Effector memory CD8-positive, alpha-beta T cell (primary cell): ENCODE data around the gene NT5C.
"Not testable (repeated sequence)": the region's sequence is repeated elsewhere in the genome, so short reads cannot be mapped to it uniquely, and the experiment has no call there.

Experiments used
- ATAC-seq: fragments of 150-1000 bp; cut with Tn5 transposase; replicated peaks from 2 replicates; pipeline ENCODE4 v1.10.0; 2021; ENCODE audit warnings: mild to moderate bottlenecking, moderate library complexity
- DNase-seq, 3 experiments: peaks; one replicate each; pipeline ENCODE4 v3.0.0; 2021
- H3K27ac Mint-ChIP-seq, 2 donors: one replicate each; pipeline ENCODE4 v1.8.0; 2022; ENCODE audit warnings: mild to moderate bottlenecking in 2 of 2, mixed read lengths in 2 of 2, moderate library complexity in 2 of 2
- H3K27me3 Mint-ChIP-seq, 2 donors: one replicate each; pipeline ENCODE4 v1.8.0; 2022; ENCODE audit warnings: mixed read lengths in 2 of 2
- H3K36me3 Mint-ChIP-seq: one replicate; pipeline ENCODE4 v1.8.0; 2022; ENCODE audit warnings: mild to moderate bottlenecking, moderate library complexity, mixed read lengths; ENCODE audit not compliant: insufficient read depth
- H3K4me1 Mint-ChIP-seq, 2 donors: one replicate each; pipeline ENCODE4 v1.8.0; 2022; ENCODE audit warnings: low read depth in 2 of 2, mixed read lengths in 2 of 2
- H3K4me3 Mint-ChIP-seq, 2 donors: one replicate each; pipeline ENCODE4 v1.8.0; 2022; ENCODE audit warnings: mild to moderate bottlenecking in 2 of 2, mixed read lengths in 2 of 2, moderate library complexity in 2 of 2
- H3K9me3 Mint-ChIP-seq, 2 donors: one replicate each; pipeline ENCODE4 v1.8.0; 2022; ENCODE audit warnings: mixed read lengths in 2 of 2

Gene NT5C

GRCh38 chr17:75135452-75135851 lies 3.9 kb upstream of the NT5C start:
- H3K36me3 Mint-ChIP-seq: peaks cover 14% of the 10 kb centered on the region
- H3K27ac Mint-ChIP-seq: peak overlapping the region in 1 of 2 donors; percentile 38
- no peak overlapping the region for H3K4me3 Mint-ChIP-seq
- H3K27me3 Mint-ChIP-seq: no peaks in the 10 kb centered on the region
- no peak for ATAC-seq
- DNase-seq: no peak
- peaks cover 4 to 8% of the 10 kb centered on the region in 2 donors for H3K4me1 Mint-ChIP-seq
- no peaks in the 10 kb centered on the region for H3K9me3 Mint-ChIP-seq

GRCh38 chr17:75133607-75134347 lies 2.2 kb upstream of the NT5C start:
- peaks cover 6 to 14% of the 10 kb centered on the region in 2 donors for H3K4me1 Mint-ChIP-seq
- not testable (repeated sequence) for DNase-seq, H3K9me3 Mint-ChIP-seq, H3K27me3 Mint-ChIP-seq, ATAC-seq
- H3K36me3 Mint-ChIP-seq: peaks cover 15% of the 10 kb centered on the region
- peak overlapping the region in 1 of 2 donors; percentile 25 for H3K27ac Mint-ChIP-seq
- H3K4me3 Mint-ChIP-seq: peak overlapping the region in 1 of 2 donors; percentile 8

- DNase-seq (no peak), ATAC-seq (no peak)
- Mint-ChIP-seq H3K9me3 (no peaks in the 10 kb centered on the region), H3K27me3 (no peaks in the 10 kb centered on the region), H3K36me3 (peaks cover 18% of the 10 kb centered on the region), H3K27ac (no peak overlapping the region), H3K4me1 (peaks cover 8 to 16% of the 10 kb centered on the region in 2 donors), H3K4me3 (peak overlapping the region in 1 of 2 donors; percentile 8)
Measured at GRCh38 chr17:75133001-75133400, 1.5 kb upstream of the NT5C start.

GRCh38 chr17:75132018-75133000 lies 767 bp upstream of the NT5C start:
- Mint-ChIP-seq H3K36me3 (peaks cover 18% of the 10 kb centered on the region), H3K4me3 (peak overlapping the region; percentile 85 to 87), H3K27ac (peak overlapping the region; percentile 83 to 86), H3K4me1 (peaks cover 8 to 16% of the 10 kb centered on the region in 2 donors)
- not testable (repeated sequence) for ATAC-seq, H3K9me3 Mint-ChIP-seq, DNase-seq, H3K27me3 Mint-ChIP-seq

GRCh38 chr17:75130632-75131277 lies 787 bp downstream of the NT5C start:
- peak; percentile 66 for ATAC-seq
- no peaks in the 10 kb centered on the region for H3K9me3 Mint-ChIP-seq
- H3K4me1 Mint-ChIP-seq: peaks cover 12 to 23% of the 10 kb centered on the region in 2 donors
- peak overlapping the region; percentile 85 to 87 for H3K4me3 Mint-ChIP-seq
- H3K27me3 Mint-ChIP-seq: no peaks in the 10 kb centered on the region
- peak in 1 of 3 experiments; percentile 20 for DNase-seq
- peaks cover 17% of the 10 kb centered on the region for H3K36me3 Mint-ChIP-seq
- peak overlapping the region; percentile 56 to 85 for H3K27ac Mint-ChIP-seq

GRCh38 chr17:75130059-75130631 lies 1.4 kb downstream of the NT5C start:
- no peaks in the 10 kb centered on the region for H3K9me3 Mint-ChIP-seq
- ATAC-seq (no peak), DNase-seq (no peak)
- peaks cover 14 to 26% of the 10 kb centered on the region in 2 donors for H3K4me1 Mint-ChIP-seq
- no peaks in the 10 kb centered on the region for H3K27me3 Mint-ChIP-seq
- peaks cover 14% of the 10 kb centered on the region for H3K36me3 Mint-ChIP-seq
- H3K4me3 Mint-ChIP-seq: peak overlapping the region; percentile 85 to 87
- peak overlapping the region; percentile 56 to 85 for H3K27ac Mint-ChIP-seq

GRCh38 chr17:75129576-75129975 lies 2.0 kb downstream of the NT5C start:
- no peaks in the 10 kb centered on the region for H3K27me3 Mint-ChIP-seq
- peaks cover 20 to 32% of the 10 kb centered on the region in 2 donors for H3K4me1 Mint-ChIP-seq
- ATAC-seq (no peak), DNase-seq (no peak)
- peak overlapping the region; percentile 27 to 62 for H3K4me3 Mint-ChIP-seq
- H3K36me3 Mint-ChIP-seq: peaks cover 12% of the 10 kb centered on the region
- no peaks in the 10 kb centered on the region for H3K9me3 Mint-ChIP-seq
- no peak overlapping the region for H3K27ac Mint-ChIP-seq

- no peaks in the 10 kb centered on the region for H3K27me3 Mint-ChIP-seq
- H3K4me1 Mint-ChIP-seq: peaks cover 26 to 39% of the 10 kb centered on the region in 2 donors
- peak overlapping the region; percentile 27 to 62 for H3K4me3 Mint-ChIP-seq
- ATAC-seq: no peak
- H3K9me3 Mint-ChIP-seq: no peaks in the 10 kb centered on the region
- DNase-seq: no peak
- no peak overlapping the region for H3K27ac Mint-ChIP-seq
- H3K36me3 Mint-ChIP-seq: peaks cover 5% of the 10 kb centered on the region
Measured at GRCh38 chr17:75128694-75129505, 2.6 kb downstream of the NT5C start.

- not testable (repeated sequence) for DNase-seq, H3K27ac Mint-ChIP-seq, H3K9me3 Mint-ChIP-seq, H3K27me3 Mint-ChIP-seq, ATAC-seq, H3K4me3 Mint-ChIP-seq, H3K36me3 Mint-ChIP-seq
- peaks cover 28 to 39% of the 10 kb centered on the region in 2 donors for H3K4me1 Mint-ChIP-seq
Measured at GRCh38 chr17:75127936-75128335, 3.6 kb downstream of the NT5C start.

GRCh38 chr17:75126954-75127353 lies 4.6 kb downstream of the NT5C start:
- no peaks in the 10 kb centered on the region for H3K27me3 Mint-ChIP-seq
- ATAC-seq: no peak
- peaks cover 28 to 35% of the 10 kb centered on the region in 2 donors for H3K4me1 Mint-ChIP-seq
- no peaks in the 10 kb centered on the region for H3K9me3 Mint-ChIP-seq
- no peak overlapping the region for H3K27ac Mint-ChIP-seq
- no peak overlapping the region for H3K4me3 Mint-ChIP-seq
- H3K36me3 Mint-ChIP-seq: peaks cover 4% of the 10 kb centered on the region
- no peak for DNase-seq

- H3K4me3 Mint-ChIP-seq: no peak overlapping the region
- no peaks in the 10 kb centered on the region for H3K9me3 Mint-ChIP-seq
- peaks cover 7% of the 10 kb centered on the region for H3K36me3 Mint-ChIP-seq
- H3K27ac Mint-ChIP-seq: peak overlapping the region in 1 of 2 donors; percentile 84
- H3K4me1 Mint-ChIP-seq: peaks cover 28 to 35% of the 10 kb centered on the region in 2 donors
- H3K27me3 Mint-ChIP-seq: no peaks in the 10 kb centered on the region
- DNase-seq (no peak), ATAC-seq (no peak)
Measured at GRCh38 chr17:75125984-75126383, 5.6 kb downstream of the NT5C start.

GRCh38 chr17:75124819-75125162 lies 6.8 kb downstream of the NT5C start:
- Mint-ChIP-seq H3K36me3 (peaks cover 7% of the 10 kb centered on the region), H3K27ac (peak overlapping the region in 1 of 2 donors; percentile 84), H3K4me3 (peak overlapping the region in 1 of 2 donors; percentile 38), H3K9me3 (no peaks in the 10 kb centered on the region), H3K4me1 (peaks cover 25 to 29% of the 10 kb centered on the region in 2 donors), H3K27me3 (no peaks in the 10 kb centered on the region)
- ATAC-seq (no peak), DNase-seq (no peak)
